ENCODE measurements around the gene ZMYND8. TPM values are rescaled to one million over a fixed set of nuclear protein-coding genes. Genes with fewer than 3 reads are reported as not detected.
A peak's percentile ranks its signal among the peaks of the same experiment; 100 is the strongest.

Gene ZMYND8
- total and polyA plus RNA-seq, 11 donors: 11.3 to 46.4 (median 28.7) TPM

GRCh38 chr20:47349365-47350180, 6.9 kb downstream of the ZMYND8 start:
- Histone ChIP-seq H3K27ac (peak overlapping the region; percentile 94 to 99 (median 98)), H3K27me3 (no peaks in the 10 kb centered on the region), H3K36me3 (peaks cover 0 to 28% (median 9%) of the 10 kb centered on the region in 9 donors), H3K9me3 (no peaks in the 10 kb centered on the region), H3K4me3 (peak overlapping the region in 5 of 12 donors; percentile 1 to 35 (median 5)), H3K4me1 (peaks cover 10 to 84% (median 75%) of the 10 kb centered on the region in 12 donors)
- DNase-seq: no peak
- WGBS, 4 donors: 43 to 58% (median 52%) methylated on average over 7 of the region's 7 CpGs
- ATAC-seq: no peak
- intact Hi-C loops (cut with DNase I): no loop called here
- TF ChIP-seq POLR2A (IDR thresholded peaks at IDR 0.05): no peak
- TF ChIP-seq CTCF (IDR thresholded peaks at IDR 0.05): no peak

DNA sequence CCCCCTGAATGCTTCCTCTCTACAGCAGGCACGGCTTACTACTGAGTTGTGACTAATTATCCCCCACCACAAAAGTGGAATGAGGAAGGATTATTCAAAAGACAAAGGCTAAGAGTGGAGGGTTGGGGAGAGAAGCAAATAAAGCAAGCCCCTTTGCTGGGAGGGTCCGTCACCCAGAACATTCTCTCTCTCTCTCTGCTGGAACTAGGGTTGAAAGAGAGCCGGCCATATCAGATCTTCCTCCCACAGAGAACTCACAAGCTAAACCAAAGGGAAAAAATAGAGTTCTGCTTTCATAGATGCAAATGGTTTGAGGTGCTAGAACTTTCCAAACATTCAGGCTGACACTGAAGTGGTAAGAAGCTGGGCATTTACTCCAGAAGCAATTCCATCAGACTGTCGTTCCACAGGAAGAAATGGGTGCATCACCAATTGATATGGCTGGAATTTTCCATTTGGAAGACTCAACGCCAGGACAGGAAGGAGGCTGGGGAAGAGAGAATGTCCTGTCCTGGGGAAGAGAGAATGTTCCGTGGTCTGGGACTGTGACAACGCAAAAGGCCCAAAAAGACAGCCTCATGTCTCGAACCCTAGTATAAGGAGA, 7.9 kb downstream of the ZMYND8 start:
- Histone ChIP-seq H3K27ac (peak overlapping the region; percentile 26 to 99 (median 98)), H3K4me1 (peaks cover 10 to 75% (median 66%) of the 10 kb centered on the region in 12 donors), H3K9me3 (no peaks in the 10 kb centered on the region), H3K27me3 (no peaks in the 10 kb centered on the region), H3K4me3 (no peak overlapping the region), H3K36me3 (peaks cover 0 to 28% (median 10%) of the 10 kb centered on the region in 9 donors)
- intact Hi-C loops (cut with DNase I): no loop called here
- WGBS, 4 donors: 43 to 44% (median 43%) methylated on average over 8 of the region's 8 CpGs
- DNase-seq: no peak
- TF ChIP-seq CTCF (IDR thresholded peaks at IDR 0.05) (no peak), POLR2A (IDR thresholded peaks at IDR 0.05) (peak in 1 of 2 donors; percentile 36)
- peak in 3 of 4 donors; percentile 15 to 36 (median 22) for ATAC-seq

DNA sequence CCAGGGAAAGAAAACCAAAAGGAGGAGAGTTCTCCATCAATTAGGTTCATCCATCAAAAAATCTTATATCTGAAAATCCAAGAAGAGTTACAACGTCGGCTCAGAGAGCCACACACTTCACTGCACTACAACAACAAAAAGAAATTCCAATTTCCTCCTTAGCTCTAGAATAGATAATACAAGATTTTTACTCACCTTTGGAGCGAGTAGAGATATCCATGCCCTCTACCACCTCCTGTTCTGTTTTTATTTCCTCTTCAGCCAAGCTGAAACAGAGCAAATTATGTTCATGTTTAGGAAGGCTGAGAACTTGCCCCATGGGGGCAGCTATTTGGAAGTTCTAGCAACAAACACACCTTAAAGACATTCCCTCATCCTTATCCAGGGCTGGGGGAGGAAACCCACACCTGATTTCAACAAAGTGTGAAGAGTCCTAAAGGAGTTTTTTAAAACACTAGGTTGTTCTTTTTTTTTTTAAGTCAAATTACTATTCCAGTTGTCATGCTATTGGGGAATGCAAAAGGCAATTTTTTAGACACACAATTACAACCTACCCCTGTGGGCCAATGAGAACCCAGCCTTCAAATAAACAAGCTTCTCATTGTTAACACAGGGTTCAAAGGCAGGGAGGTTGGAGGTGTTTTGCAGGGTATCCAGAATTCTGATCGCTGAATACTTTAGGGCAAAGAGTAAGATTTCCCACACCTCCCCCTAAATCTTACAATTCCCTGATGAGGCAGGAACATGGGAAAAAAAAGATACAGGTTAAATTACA, 8.7 kb downstream of the ZMYND8 start:
- intact Hi-C loops (cut with DNase I): no loop called here
- ATAC-seq: no peak
- Histone ChIP-seq H3K27ac (peak overlapping the region; percentile 26 to 99 (median 98)), H3K4me3 (no peak overlapping the region), H3K36me3 (peaks cover 0 to 28% (median 10%) of the 10 kb centered on the region in 9 donors), H3K9me3 (no peaks in the 10 kb centered on the region), H3K4me1 (peaks cover 6 to 67% (median 60%) of the 10 kb centered on the region in 12 donors), H3K27me3 (no peaks in the 10 kb centered on the region)
- WGBS, 4 donors: 60 to 71% (median 65%) methylated on average over 4 of the region's 4 CpGs
- TF ChIP-seq POLR2A (IDR thresholded peaks at IDR 0.05): no peak
- TF ChIP-seq CTCF (IDR thresholded peaks at IDR 0.05): no peak
- no peak for DNase-seq

Data from heart left ventricle (tissue), 16 donors.